ENCODE data around the gene ADPRS. TPM values are rescaled to one million over a fixed set of nuclear protein-coding genes. Genes with fewer than 3 reads are reported as not detected.

The ADPRS gene
- 10 to 100 TPM in 2 of 6 donors, 1 to 10 TPM in 4; 6.1 to 13.2 (median 8.4) TPM for total RNA-seq
- 10 to 100 TPM; 14.9 to 28.8 TPM for polyA plus RNA-seq

GRCh38 chr1:36088577-36089392 is at the start of gene ADPRS:
Gene ADPRS, plus strand, starts transcription at chr1:36088892. Its CDS starts 13 bp downstream, at chr1:36088905.
- Histone ChIP-seq H3K4me3 (peak within 1 kb of the TSS; percentile 94 to 98 (median 96)), H3K9me3 (no peaks in the 10 kb centered on the region), H3K27me3 (no peaks in the 10 kb centered on the region), H3K27ac (peak within 1 kb of the TSS; percentile 73 to 86 (median 83)), H3K4me1 (peaks cover 0 to 9% (median 5%) of the 10 kb centered on the region in 3 donors), H3K36me3 (peaks cover 0 to 10% (median 6%) of the 10 kb centered on the region in 3 donors)
- intact Hi-C loops (cut with DNase I), result no loop called here
- DNase-seq, result peak; percentile 84 to 96 (median 90)
- FAIRE-seq, result no peak
- ATAC-seq, result peak; percentile 87 to 92 (median 90)
- WGBS, 2 donors, result 1% methylated on average over 77 to 84 of the region's 84 CpGs
- peak; percentile 97 to 99 (median 99) for TF ChIP-seq CTCF (IDR thresholded peaks at IDR 0.05)

- peaks cover 3 to 10% (median 4%) of the 10 kb centered on the region in 3 donors for H3K36me3 ChIP-seq
- TF ChIP-seq CTCF (IDR thresholded peaks at IDR 0.05), result no peak
- no peak for ATAC-seq
These were observed 48.5 kb upstream of the ADPRS start for GRCh38 chr1:36040238-36040637.

GRCh38 chr1:36051821-36052220 is 36.9 kb upstream of the ADPRS start:
- ATAC-seq, result no peak
- no peak overlapping the region for H3K4me3 ChIP-seq

More at GRCh38 chr1:36040238-36040637, 48.5 kb upstream of the ADPRS start:
- no peak overlapping the region for H3K27ac ChIP-seq
- H3K9me3 ChIP-seq, result no peaks in the 10 kb centered on the region
- WGBS, 2 donors, result 70 to 71% methylated on average over 2 of the region's 2 CpGs
- no peak overlapping the region for H3K4me3 ChIP-seq
- no peaks in the 10 kb centered on the region for H3K27me3 ChIP-seq
- intact Hi-C loops (cut with DNase I), result no loop called here
- DNase-seq (no peak), FAIRE-seq (no peak)
- no peaks in the 10 kb centered on the region for H3K4me1 ChIP-seq

GRCh38 chr1:36053978-36054377 is 34.7 kb upstream of the ADPRS start:
- H3K4me3 ChIP-seq, result no peak overlapping the region
- no peak for TF ChIP-seq CTCF (IDR thresholded peaks at IDR 0.05)
- DNase-seq (no peak), ATAC-seq (no peak), FAIRE-seq (no peak)
- no peak overlapping the region for H3K27ac ChIP-seq
- no peaks in the 10 kb centered on the region for H3K27me3 ChIP-seq
- no peaks in the 10 kb centered on the region for H3K9me3 ChIP-seq
- no peaks in the 10 kb centered on the region for H3K4me1 ChIP-seq
- no peaks in the 10 kb centered on the region for H3K36me3 ChIP-seq
- intact Hi-C loops (cut with DNase I), result no loop called here

More at GRCh38 chr1:36051821-36052220, 36.9 kb upstream of the ADPRS start:
- FAIRE-seq (no peak), DNase-seq (no peak)
- H3K36me3 ChIP-seq, result no peaks in the 10 kb centered on the region
- H3K9me3 ChIP-seq, result peaks cover 0 to 3% (median 0%) of the 10 kb centered on the region in 4 donors
- no peaks in the 10 kb centered on the region for H3K4me1 ChIP-seq
- TF ChIP-seq CTCF (IDR thresholded peaks at IDR 0.05), result no peak
- H3K27me3 ChIP-seq, result no peaks in the 10 kb centered on the region
- intact Hi-C loops (cut with DNase I), result no loop called here
- no peak overlapping the region for H3K27ac ChIP-seq

GRCh38 chr1:36055706-36056105 is 33.0 kb upstream of the ADPRS start:
- Histone ChIP-seq H3K36me3 (no peaks in the 10 kb centered on the region), H3K27ac (no peak overlapping the region), H3K9me3 (no peaks in the 10 kb centered on the region), H3K4me3 (no peak overlapping the region), H3K27me3 (no peaks in the 10 kb centered on the region), H3K4me1 (no peaks in the 10 kb centered on the region)
- 90 to 95% methylated on average over 5 of the region's 5 CpGs for WGBS, 2 donors
- DNase-seq, result no peak
- FAIRE-seq, result no peak
- no peak for TF ChIP-seq CTCF (IDR thresholded peaks at IDR 0.05)
- intact Hi-C loops (cut with DNase I), result no loop called here
- ATAC-seq, result no peak
